ENCODE results near the gene SHC4.

GRCh38 chr15:48930735-48931134, 33.0 kb downstream of the SHC4 start:
- TF ChIP-seq CTCF (conservative IDR thresholded peaks at IDR 0.05; ENCODE audit: low read length) (no peak), EZH2phosphoT487 (IDR thresholded peaks at IDR 0.05; ENCODE audit: borderline replicate concordance, low read depth, low read length) (no peak)

All from OCI-LY7 (cell line).